CD4-positive, alpha-beta T cell treated with Interleukin-17A for 4 hours (primary cell): Measurements from ENCODE around the gene OR6K3.
"Not testable (repeated sequence)": the region's sequence is repeated elsewhere in the genome, so short reads cannot be mapped to it uniquely, and the experiment has no call there.

ENCODE experiments used
- DNase-seq: peaks from one replicate; pipeline ENCODE4 v3.0.0-alpha.2; 2020; ENCODE audit warnings: mixed read lengths

OR6K3 gene, protein sequence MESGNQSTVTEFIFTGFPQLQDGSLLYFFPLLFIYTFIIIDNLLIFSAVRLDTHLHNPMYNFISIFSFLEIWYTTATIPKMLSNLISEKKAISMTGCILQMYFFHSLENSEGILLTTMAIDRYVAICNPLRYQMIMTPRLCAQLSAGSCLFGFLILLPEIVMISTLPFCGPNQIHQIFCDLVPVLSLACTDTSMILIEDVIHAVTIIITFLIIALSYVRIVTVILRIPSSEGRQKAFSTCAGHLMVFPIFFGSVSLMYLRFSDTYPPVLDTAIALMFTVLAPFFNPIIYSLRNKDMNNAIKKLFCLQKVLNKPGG

DNA sequence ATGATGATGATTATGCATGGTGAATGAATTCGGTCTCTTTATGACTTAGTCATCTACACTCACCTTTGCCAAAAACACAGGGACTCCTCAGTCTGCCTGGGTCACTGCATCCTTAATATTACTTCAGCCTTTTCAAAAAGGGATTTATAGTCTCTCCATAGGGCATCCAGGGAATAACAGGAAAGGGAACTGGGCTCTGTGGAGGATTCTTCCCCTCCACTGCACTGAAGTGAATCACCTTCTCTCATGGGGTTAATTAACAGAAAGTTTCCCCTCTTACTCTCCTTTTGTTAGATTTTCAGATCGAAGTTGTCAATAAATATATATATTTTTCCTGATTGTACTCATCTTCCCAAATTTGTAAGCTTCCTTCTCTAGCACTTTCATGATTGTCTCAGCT is at the start of gene OR6K3:
Gene OR6K3, minus strand, starts transcription at position 101 of the 400 bp plus-strand sequence. CDS start 2,605 bp downstream, outside the sequence.
- DNase-seq, result no peak

DNA sequence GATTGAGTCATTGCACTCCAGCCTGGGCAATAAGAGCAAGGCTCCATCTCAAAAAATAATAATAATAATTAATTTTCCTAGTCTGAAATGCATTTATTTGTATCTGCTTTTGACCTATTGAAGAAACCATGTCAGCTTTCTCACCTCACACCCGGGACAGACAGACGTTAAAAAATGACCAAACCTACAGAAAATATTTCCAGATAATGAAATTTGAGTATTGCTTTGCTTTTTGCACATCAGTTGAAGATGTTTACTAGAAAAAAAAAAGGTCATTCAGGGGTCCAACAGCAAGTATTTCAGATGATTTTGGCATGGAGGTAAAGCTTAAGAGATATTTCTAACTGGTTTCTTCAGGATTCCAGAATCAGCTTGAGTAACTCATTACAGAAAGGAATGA is 33.9 kb upstream of the OR6K3 start, which contains the start of gene OR6K6:
Gene OR6K6, plus strand, starts transcription at position 301 of the 400 bp plus-strand sequence. CDS start 168 bp downstream, outside the sequence.
- no peak for DNase-seq

DNA sequence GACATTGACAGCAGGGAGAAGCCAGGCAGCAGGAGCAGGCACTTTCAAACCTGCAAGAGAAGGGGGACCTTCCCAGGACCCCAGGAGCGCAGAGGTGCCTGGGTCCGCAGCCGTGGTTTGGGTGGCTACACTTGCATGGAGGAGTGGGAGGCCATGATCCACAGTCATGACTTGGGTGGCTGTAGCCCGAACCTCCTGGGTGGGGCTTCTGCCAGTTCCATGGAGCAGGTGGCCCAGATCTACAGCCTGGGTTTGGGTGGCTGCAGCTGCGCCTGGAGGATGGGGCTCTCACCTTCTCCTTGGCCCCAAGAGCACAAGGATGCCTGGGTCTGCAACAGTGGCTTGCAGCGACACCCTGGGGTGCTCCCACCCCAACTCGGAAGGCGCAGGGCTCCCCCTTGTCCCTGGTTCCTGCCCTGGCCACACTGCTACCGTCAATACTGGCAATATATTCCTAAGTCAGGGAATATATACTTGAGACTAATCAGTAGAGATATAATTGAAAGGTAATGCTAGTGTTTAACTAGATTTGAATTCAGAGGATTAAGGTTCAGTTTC is 31.7 kb upstream of the OR6K3 start:
- DNase-seq, result no peak

DNA sequence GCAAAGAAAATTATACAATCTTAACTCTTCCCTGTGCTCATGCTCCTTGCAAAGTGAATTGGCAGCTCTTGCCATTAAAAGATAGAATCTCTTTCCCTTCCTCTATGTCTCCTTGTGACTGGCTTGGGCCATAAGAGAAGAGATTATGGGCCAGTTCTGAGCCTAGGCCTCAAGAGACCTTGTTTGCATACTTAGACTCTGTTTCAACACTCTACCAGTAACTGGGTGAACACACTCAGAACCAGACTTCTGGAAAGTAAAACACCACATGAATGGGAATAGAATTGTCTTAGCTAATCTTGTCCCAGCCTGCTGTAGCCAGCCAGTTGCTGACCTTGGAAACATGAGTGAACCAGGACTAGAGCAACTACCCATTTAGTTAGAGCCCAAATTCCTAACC is 15.3 kb upstream of the OR6K3 start:
- DNase-seq, result no peak

DNA sequence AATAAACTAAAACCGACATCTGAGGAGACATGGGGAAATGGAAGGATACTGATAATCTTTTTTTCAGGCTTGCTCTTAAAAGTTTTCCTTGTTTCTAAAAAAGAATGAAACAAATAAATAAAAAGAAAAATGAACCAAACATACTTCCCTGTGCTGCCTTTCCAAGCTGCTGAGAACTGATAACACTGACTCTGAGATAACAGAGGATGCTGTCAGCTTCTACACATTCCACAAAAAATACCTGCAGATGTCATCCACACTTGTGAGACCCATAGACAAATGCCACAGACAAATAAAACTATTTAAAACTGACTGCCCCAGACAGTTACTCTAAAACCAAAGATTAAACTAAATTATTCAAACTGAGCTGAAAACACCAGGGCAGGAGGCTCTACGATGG is 12.0 kb upstream of the OR6K3 start:
- no peak for DNase-seq

DNA sequence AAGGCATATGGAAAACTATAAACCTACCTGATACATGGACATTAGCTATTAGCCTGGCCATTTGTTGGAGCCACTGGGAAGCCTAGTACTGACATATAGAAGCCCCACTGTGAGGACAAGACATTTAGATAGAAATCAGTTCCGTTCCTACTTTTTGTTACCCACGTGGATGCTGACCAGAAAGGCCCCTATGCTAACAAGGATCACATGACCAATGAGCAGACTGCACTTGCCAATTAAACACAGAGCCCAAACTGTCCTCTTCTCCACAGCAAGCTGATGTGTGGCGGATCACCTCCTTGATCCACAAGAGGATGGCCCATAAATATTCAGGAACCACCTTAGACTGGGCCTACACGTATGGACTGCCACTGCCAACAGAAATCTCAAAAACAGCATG is 11.2 kb upstream of the OR6K3 start:
- no peak for DNase-seq

DNA sequence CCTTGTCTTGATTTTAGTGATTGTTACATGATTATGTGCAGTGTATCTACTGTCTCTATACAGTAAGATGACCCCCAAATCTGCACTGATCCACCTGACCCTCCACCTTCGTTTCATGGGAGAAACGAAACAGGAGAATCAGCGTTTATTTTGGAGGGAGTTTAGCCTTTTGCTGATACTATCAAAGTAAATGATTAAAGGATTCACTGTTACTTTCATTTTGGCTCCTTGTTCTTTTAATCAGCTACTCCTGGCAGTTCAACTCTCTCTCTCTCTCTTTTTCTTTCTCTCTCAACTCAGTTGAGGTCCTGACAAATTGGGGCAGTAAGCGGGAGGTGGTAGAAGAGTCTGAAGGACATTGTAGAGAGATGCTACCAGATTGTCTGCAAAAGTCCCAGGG is 9.9 kb upstream of the OR6K3 start:
- DNase-seq, result no peak

DNA sequence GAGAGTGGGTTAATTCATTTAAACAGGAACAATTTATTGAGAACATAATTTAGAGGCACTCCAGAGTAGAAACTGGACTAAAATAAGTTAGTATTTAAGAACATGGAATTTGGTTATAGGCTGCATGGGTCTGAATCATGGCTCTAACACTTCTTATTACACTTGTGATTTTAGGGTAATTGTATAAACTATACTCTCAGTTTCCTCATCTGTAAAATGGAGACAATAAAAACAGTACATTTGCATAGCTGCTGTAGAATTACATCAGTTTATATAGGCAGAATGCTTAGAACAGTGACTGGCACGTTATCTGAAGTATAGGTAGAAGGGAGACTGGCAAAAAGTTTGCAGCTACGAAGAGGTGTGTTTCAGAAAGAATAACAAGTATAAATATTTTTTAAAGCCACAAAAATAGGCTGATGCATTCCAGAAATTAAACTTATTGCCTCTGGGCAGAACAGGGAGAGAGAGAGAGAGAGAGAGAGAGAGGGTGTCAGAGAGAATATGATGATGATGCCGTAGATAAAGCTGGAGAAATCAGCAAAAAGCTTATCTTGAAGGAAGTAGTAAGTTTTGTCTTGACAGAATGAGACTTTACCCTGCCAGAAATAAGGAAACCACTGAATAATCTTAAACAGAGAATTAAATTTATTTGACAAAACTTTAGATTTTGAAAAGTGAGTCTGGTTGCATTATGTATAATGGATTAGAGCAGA is 8.1 kb upstream of the OR6K3 start:
- no peak for DNase-seq

DNA sequence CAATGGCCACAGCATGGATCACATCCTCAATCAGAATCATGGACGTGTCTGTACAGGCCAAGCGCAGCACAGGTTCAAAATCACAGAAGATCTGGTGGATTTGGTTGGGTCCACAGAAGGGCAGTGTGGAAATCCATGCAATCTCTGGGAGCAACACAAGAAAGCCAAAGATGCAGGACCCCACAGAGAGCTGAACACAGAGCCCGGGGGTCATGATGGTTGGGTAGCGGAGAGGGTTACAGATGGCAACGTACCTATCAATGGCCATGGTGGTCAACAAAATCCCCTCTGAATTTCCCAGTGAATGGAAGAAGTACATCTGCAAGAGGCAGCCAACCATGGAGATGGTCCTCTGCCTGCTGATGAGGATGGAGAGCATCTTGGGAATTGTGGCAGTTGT is 3.9 kb upstream of the OR6K3 start:
- no peak for DNase-seq

DNA sequence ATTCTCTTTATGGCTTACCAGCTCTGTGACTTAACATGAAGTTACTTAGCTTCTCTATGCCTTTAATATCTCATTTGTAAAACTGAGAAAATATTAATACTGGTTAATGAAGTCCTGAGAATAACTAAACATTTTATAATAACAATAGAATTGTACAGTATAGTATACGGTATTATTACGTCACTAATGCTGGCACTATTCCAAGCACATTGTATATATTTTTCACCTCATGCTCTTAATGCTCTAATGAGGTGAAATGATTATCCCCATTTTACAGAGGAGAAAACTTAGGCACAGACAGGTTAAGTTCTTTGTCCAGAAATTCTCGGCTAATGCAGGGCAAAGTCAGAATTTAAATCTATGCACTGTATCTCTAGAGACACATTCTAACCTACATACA is 856 bp downstream of the OR6K3 start:
- DNase-seq, result no peak

DNA sequence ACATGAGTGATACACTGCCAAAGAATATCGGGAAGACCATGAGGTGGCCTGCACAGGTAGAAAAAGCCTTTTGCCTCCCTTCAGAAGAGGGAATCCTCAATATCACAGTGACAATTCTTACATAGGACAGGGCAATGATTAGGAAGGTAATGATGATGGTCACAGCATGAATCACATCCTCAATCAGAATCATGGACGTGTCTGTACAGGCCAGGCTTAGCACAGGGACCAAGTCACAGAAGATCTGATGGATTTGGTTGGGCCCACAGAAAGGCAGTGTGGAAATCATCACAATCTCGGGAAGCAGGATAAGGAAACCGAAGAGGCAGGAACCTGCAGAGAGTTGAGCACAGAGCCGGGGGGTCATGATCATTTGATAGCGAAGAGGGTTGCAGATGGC is 3.2 kb downstream of the OR6K3 start:
- DNase-seq, result no peak

DNA sequence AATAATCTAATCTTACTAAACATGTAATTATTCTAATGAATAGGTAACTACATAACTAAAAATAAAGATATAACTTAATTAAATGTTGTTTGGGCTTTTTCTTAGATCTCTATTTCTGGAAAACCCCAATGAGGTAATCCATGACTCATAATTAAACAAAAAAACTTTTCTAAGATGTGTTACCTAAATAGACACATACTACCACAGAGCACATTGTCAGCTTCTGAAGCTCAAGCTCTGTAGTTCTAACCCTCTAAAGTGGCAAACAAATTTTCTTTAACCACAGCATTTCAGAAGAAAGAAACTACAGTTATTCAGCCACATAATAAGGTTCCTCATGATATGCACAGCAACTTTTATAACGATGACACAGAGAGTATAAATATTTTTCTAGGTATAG is 4.2 kb downstream of the OR6K3 start:
- DNase-seq, result no peak

DNA sequence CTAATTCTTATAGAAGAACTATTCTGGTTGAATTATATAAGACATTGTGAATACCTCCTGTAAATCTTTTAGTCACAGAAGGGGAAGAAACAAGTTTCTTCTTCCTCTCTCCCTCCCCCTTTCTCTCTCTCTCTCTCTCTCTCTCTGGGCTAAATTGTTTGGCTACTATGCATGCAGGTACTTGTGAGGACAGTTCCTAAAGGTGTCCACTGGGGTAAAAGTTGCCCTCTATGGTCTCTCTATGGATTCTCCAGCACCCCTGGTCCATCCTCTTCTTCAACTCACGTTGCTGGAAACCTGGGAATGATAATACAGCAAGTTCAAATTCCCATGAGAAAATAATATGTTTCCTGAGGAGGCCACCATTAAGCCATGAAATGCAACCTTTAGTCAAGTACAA is 5.8 kb downstream of the OR6K3 start:
- no peak for DNase-seq

DNA sequence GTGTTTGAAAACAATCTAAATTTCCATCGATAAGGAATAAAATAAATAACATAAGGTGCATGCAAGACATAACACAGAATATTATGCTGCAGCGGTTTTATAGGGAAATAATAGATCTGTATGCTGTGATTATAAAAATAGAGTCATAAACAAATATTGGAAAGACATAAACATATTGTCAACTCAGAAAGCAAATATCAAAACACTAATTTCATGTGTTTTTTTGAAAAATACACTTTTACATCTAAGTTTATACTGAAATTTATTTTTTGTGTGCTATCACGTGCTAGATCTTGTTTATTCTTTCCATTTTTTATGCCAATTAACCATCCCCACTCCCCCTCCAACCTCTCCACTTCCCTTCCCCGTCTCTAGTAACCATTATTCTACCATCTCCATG is 9.4 kb downstream of the OR6K3 start:
- no peak for DNase-seq

DNA sequence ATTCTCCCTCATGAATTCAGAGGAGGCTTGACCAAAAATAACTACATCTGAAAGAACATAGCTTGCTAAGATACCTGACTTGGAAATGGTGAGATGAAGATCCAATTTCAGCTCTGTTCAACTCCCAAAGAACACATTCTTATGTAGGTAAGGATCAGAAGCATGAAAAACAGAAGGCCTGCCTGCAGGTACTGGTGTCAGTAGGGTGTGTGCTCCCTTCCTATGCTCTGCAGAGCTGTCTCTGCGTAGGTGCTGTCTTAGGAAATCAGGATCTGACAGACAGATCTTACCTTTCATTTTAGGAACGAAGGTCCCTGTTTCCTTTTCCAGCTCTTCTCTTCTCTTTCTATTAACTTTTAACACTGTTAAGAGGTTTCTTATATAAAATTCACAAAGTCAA is 14.4 kb downstream of the OR6K3 start:
- no peak for DNase-seq

DNA sequence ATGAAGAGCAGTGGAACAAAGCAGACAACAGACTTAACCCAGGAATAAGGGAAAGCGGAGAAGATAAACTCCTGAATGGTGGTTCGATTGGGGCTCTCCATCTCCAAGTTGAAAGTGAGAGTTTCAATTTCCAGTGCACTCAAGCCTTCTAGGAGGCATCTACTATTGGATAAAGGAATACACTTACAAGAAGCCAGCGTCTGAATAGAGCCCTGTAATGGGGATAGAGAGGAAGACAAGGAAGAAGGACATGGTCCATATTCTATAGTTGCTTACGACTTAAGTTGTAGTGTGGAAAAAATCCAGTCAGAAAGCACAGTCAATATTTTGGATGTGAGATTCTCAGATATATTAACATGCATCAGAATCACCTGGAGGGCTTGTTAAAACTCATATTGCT is 20.0 kb downstream of the OR6K3 start, which contains the start of gene OR6K2:
Gene OR6K2, minus strand, starts transcription at position 101 of the 400 bp plus-strand sequence. Its CDS starts 0 bp downstream, at position 101.
- no peak for DNase-seq

DNA sequence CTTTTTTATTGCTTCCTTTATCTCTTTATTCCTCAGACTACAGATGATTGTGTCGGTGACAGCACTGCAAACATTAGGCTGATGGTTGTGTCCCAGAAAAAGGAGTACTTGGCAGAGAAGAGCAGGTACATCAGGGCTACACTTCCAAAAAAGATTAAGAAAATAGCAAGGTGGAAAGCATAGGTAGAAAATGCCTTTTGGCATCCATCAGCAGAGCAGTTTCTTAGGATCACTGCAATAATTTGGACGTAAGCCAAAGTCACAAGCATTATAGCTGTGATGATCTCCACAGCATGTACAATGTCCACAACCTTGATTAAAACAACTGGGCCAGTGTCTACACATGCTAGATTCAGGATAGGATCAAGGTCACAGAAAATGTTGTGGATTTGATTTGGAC is 25.9 kb downstream of the OR6K3 start:
- DNase-seq, result no peak

DNA sequence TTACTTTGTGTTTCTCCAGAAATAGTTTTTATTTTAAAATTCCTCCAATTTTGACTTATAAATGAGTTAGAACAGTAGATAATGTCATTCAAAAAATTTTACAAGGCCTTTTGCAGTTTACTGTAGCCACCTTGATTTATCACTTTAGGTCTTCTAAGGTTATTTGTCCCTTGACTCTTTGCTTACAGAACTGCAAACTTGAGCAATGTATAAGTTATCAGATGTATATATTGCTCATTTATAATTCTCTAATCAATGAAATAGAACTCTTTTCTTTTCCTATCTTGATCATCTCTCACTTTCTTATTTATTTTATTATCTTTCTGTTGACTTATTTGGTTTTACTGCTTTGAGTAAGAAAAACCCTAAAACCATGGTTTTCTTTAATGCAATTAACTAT is 28.2 kb downstream of the OR6K3 start:
- DNase-seq, result no peak

DNA sequence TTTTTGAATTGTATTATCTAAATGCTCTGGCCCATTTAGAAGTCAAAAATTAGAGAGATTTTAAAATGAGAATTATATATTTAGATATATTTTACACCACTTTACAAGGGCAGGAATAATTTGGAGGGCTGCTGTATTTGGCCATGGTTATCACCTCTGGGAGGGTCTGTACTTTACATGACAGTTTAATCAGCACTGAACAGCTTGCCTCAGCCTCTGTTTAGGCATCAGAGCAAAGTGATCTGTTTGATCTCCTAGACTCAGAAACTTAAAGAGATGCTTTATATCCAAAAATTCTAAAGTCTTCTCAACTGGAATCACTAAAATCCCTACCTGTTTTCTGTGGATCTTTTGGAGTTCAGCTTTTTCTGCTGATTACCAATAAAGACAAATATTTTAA is 28.6 kb downstream of the OR6K3 start:
- DNase-seq, result no peak

DNA sequence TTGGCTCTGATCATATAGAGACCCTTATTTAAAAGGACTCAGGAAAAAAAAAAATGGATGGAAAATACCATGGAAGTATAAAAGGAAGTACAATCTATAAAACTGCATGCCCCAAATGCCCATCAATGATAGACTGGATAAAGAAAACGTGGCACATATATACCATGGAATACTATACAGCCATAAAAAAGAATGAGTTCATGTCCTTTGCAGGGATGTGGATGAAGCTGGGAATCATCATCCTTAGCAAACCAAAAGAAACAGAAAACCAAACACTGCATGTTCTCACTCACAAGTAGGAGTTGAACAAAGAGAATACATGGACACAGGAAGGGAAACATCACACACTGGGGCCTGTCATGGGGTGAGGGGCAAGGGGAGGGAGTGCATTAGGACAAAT is 29.4 kb downstream of the OR6K3 start:
- not testable (repeated sequence) for DNase-seq

DNA sequence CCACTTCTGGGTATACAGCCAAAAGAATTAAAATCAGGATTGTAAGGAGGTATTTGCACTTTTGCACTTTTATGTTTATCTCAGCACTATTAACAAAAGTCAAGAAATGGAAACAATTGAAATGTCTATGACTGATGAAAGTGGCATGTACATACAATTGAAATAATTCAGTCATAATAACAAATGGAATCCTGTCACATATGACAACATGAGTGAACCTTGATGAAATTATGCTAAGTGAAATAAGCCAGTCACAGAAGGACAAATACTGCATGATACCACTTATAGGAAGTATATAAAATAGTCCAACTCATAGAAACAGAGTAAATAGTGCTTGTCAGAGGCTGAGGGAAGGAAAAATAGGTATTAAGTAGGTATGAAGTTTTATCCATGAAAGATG is 30.6 kb downstream of the OR6K3 start:
- no peak for DNase-seq

DNA sequence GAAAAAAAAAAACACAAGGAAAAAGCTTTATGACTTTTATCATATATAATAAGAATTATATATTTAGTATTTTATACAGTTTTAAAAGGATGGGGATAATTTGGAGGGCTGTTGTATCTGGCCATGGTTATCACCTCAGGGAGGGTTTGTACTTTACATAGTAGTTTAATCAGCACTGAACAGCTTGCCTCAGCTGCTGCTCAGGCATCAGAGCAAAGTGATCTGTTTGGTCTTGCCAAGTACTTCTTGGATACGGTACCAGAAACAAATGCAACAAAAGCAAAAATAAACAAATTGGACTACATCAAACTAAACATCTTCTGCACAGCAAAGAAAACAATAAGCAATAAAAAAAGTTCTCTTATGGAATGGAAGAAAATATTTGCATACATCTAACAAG is 31.4 kb downstream of the OR6K3 start:
- DNase-seq, result no peak

DNA sequence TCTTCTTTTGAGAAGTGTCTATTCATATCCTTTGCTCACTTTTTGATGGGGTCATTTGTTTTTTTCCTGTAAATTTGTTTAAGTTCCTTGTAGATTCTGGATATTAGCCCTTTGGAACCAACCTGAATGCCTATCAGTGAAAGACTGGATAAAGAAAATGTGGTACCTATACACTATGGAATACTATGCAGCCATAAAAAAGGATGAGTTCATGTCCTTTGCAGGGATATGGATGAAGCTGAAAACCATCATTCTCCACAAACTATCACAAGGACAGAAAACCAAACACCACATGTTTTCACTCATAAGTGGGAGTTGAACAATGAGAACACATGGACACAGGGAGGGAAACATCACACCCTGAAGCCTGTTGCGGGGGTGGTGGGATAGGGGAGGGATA is 32.2 kb downstream of the OR6K3 start:
- not testable (repeated sequence) for DNase-seq

DNA sequence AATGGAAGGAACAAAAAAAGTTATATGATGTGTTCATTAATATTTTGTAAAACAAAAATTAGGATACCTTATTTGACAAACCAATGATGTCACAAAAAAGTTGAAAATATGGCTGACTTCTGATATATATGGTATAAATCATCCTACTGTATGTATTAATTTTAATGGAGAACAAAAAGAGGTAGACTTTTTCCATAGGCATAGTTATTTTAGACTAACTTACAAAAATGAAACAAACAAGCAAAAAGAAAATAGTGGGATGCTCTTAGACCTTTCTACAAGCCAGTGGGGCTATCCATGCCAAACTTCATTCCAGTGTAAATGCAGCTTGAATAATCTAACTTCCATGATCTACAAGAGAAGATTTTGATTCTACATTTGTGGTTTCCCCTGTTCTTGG is 33.5 kb downstream of the OR6K3 start:
- DNase-seq, result no peak
